VCaP (cell line): Measurements from ENCODE around the gene MLST8.

Source experiments
- H3K27ac ChIP-seq: fragments of 450-650 bp; 2 replicates; pipeline ENCODE4 v1.5.1; 2017
- CTCF ChIP-seq: fragments of 450-650 bp; conservative IDR thresholded peaks from 2 replicates; pipeline ENCODE4 v1.5.1; 2017; ENCODE audit warnings: mild to moderate bottlenecking, moderate library complexity

Gene MLST8

GRCh38 chr16:2179576-2179975 is 25.7 kb upstream of the MLST8 start:
- TF ChIP-seq CTCF: no peak
- H3K27ac ChIP-seq: no peak overlapping the region

GRCh38 chr16:2180461-2180860 is 24.8 kb upstream of the MLST8 start:
- H3K27ac ChIP-seq: no peak overlapping the region
- no peak for TF ChIP-seq CTCF

- no peak overlapping the region for H3K27ac ChIP-seq
- no peak for TF ChIP-seq CTCF
These were observed 24.0 kb upstream of the MLST8 start for GRCh38 chr16:2180962-2181923.

GRCh38 chr16:2181952-2182351 is 23.3 kb upstream of the MLST8 start:
- H3K27ac ChIP-seq: no peak overlapping the region

GRCh38 chr16:2183671-2184070 is 21.6 kb upstream of the MLST8 start:
- no peak for TF ChIP-seq CTCF
- H3K27ac ChIP-seq: no peak overlapping the region

More at GRCh38 chr16:2181952-2182351, 23.3 kb upstream of the MLST8 start:
- TF ChIP-seq CTCF: no peak

- TF ChIP-seq CTCF: no peak
- no peak overlapping the region for H3K27ac ChIP-seq
These were observed 20.9 kb upstream of the MLST8 start for GRCh38 chr16:2184346-2184745.

GRCh38 chr16:2184962-2185361 is 20.3 kb upstream of the MLST8 start:
- TF ChIP-seq CTCF: no peak
- H3K27ac ChIP-seq: no peak overlapping the region
